SIG-M5 treated with dmso at 0.1 percent for 504 hours (cell line): ENCODE data around the gene FBN3.

Experiments used
- DNase-seq: peaks from one replicate; lab custom pipeline; 2025; ENCODE audit not compliant: unreplicated experiment; lab: John Stamatoyannopoulos, UW

Gene FBN3

DNA sequence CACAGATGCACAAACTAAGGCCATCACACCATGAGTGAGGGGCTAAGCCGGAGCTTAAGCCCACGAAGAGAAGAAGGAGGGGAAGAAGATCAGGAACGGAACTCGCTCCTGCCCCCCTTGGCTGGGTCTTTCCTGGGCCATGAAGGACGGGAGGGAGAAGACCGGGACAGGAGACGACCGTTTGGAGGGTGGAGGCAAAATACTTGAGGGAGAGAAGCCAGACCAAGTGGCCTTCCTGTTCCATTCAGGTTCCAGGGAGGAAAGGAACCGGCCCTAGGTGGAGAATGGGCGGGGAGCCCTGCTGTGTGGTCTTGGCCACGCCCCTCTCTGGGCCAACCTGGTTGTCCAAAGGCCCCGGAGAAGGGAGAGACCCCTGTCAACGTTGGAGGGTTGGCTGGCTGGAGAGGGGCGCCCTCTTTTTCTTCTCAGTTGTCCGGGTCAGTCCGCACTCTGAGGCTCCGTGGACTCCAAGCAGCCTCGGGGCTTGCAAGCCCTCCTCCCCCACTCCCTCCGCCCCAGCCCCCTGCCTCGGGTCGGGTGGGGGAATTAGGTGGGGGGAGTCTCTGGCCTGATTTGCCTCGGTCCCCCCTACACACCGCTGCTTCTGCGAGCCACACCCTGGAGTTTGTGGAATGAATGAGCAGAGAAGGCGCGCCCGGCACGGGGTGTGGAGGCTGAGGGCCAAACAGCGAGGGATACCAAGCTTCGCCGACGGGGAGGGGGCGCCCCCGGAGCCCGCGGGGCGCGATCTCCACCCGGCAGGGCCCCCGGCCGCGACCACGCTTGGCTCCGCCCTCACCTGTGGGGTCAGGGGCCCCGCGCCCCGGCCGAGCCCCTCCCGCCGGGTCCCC is 757 bp downstream of the FBN3 start:
- no peak for DNase-seq

DNA sequence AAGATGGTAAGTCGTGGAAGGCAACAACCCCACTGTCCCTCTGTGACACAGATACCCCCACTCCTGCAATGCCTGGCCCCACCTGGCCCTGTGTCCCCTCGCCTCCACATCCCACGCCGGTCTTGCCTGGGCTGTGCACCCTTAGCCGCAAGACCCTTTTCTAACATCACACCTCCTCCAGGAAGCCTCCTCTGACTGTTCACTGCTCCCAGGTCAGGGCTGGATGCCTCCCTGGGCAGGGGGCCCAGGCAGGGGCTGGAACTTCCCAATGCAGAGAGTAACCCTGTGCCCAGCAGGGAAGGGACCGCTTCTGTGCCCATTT is 1.3 kb downstream of the FBN3 start:
- no peak for DNase-seq

DNA sequence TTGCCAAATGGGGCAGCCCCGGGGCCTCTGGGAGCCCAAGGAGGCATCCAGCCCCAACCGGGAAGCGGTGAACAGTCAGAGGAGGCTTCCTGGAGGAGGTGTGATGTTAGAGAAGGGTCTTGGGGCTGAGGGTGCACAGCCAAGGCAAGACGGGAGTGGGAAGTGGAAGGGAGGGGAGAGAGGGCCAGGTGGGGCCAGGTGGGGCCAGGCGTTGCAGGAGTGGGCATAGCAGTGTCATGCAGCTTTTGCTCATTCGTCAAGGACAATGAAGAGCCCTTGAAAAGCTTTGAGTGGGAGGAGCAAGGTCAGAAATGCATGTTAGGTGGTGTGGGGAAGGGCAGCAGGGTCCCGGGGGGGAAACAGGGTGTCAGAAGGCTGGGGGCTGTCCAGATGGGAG is 1.8 kb downstream of the FBN3 start:
- no peak for DNase-seq

DNA sequence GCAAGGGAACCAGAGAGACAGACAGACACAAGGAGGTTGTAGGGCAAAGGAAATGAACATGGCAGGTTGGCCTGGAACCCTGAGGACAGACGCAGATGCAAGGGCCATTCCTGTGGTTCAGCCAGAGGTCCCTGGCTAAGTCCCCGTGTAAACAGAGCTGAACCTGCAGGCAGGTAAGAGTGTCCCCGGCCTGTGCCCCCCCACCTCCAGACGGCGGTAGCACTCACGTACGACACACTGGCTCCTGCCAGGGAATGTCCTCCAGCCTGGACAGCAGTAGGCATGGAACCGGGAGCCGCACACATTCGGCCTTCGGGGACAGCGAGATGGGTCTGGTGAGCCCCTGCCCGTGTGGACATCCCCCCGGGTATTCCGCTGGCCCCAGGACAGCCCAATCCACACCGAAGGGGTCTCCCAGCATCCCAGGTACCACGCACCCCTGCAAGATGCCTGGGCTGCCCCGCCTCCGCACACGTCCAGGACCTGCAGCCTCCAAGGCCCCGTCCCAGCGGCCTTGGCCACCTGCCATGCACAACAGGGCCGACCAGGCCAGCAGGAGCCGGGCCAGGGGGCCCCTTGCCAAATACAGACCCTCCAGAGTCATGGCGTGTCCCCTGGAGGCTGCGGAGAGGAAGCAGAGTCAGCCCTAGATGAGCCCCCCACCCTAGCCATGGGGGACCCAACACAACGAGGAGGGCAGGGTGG is 2.4 kb downstream of the FBN3 start:
- DNase-seq, result no peak

DNA sequence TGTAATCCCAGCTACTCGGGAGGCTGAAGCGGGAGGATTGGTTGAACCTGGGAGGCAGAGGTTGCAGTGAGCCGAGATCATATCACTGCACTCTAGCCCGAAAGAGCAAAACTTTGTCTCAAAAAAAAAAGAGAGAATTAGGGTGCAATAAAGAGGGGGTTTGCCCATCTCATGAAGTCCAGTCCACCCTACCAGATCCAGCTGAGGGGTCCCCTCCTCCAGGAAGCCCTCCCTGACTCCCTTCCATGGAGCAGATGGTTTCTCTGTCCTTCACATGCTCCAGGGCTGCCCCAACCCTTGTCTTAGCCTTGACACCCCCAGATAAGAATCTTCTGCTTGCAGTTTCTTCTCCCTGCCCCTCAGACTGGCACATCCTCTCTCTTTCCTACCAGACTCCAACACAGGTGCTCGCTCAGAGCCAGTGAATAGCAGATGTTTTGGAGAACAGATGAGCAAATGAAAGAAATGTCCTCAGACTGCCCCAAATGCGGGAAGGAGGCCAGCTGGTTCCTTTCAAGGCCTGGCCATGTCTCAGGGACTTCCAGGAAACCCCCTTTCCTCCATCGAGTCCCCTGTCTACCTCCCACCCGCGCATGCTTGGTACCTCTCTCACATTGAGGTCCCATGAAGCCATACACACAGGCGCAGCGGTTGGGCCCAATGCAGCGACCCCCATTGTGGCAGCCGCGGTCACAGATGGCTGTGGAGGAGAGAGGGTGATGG is 5.0 kb downstream of the FBN3 start:
- no peak for DNase-seq

DNA sequence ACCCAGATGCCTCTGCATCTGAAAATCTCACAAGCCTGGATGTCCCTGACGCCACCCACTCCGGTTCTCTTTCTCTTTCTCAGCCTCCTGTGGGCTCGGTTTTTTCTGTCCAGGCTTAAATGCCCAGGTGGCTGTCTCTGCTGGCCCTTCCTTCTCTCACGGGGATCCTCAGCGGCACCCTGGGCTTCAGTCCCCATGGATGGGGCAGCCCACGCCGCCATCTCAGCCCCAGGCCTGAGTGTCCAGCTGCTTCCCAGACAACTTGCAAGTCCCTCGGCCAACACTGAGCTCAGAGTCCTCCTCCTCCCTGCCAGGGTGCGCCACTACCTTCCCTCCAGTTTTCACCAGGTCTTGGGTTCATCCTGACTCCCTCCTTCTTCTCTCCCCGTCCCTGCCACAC is 6.4 kb downstream of the FBN3 start:
- DNase-seq, result no peak

DNA sequence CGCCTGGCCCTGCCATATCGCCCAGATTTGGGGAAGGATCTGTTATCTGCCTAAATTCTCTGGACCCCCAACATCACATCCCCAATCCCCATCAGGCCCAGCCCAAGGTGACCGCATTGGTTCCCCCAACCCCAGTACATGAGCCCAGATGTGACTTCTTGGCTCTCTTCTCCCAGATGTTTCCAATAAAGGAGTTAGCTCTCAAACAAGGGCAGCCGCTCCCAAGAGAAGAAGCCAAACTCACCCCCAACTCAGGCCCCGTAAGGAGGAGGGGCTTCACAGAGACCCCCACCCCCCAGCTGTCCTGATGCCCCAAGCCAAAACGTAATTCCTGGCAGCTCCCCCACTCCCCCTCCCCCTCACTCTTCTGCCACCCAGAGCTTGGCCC is 6.9 kb downstream of the FBN3 start:
- no peak for DNase-seq

DNA sequence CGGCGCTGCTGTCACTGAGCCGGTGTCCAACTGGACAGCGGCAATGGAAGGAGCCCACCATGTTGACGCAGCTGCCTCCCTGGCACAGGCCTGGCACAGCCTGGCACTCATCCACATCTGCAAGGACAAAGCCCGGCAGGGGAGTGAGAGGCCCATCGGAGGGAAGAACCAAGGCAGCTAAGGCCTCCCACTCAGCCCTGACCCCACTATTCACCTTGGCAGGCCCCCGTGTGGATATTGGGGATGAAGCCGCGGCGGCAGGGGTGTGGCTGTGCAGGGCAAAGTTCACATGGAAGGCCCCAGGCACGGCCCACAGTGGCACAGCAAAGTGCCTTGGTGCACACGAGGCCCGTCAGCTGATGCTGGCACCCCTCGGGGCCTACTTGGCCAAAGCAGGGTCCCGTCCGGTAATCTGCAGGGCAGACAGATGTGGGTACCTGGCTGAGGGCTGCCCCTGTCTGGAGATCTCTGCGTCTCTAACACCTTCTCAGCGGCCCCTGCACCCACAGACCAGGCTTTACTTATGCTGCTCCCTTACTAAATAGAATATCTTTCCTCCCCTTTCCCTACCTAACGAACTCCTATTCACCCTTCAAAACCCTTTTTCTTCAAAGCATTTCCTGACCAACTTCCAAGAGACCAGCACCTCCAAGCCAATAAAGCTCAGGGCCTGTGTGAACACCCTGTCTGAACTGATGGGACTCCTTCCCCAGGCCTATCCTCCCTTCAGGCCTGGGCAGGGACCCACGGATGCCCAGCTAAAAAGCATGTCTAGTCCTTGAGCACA is 7.5 kb downstream of the FBN3 start:
- no peak for DNase-seq

DNA sequence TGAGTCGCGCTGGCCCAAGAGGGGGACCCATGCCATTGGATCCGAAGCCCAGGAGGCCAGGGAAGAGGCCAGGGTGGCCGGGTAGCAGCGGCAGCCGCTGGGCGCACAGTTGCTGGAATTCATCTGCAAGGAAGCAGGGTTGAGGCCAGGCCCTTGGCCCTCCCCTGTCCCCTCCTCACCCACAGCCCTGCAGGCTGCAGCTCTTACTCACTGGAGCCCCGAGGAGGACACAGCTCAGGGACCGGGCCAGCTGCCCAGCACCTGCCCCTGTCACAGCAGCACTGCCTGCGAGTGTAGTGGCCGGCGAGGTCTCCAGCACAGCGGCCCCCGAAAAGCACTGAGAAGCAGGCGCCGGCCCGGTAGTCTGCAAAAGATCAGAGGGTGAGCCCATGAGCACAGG is 11.2 kb downstream of the FBN3 start:
- no peak for DNase-seq

DNA sequence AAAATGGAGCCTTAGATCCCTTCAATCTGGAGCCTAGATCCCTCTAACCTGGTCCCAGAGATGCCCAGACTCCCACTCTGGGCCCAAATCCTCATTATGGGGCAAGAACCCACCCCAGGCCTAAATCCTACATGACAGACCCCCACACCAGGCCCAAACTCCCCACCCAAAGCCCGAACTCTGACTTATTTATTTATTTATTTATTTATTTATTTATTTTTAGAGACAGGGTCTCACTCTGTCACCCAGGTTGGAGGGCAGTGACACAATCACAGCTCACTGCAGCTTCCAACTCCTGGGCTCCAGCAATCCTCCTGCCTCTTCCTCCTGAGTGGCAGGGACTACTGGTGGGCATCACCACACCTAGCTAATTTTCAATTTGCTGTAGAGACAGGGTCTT is 12.0 kb downstream of the FBN3 start:
- no peak for DNase-seq

DNA sequence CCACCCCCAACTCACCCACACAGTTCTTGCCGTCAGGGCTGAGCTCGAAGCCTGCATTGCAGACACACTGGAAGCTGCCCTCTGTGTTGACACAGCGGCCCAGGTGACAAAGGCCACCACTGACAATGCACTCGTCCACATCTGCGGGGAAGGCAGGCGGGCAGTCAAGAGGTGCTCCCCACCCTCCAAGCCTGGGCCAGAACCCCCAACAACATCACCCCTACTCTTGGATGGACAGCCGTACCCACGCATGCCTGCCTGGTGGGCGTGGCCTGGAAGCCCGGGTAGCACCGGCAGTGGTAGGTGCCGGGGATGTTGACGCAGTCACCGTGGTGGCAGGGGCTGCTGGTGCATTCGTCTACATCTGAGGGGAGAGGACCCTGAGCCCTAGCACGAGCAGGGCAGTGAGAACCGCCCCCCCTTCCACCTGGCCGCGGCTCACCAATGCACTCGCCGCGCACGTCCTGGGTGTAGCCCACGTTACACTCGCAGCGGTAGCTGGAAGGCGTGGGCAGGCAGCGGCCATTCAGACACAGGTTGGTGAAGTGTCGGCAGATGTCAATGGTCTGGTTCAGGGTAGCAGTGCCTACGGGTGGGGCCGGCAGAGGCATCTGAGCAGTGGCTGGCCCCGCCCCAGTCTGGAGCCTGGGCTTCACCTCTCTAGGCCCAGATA is 13.3 kb downstream of the FBN3 start:
- DNase-seq, result no peak

DNA sequence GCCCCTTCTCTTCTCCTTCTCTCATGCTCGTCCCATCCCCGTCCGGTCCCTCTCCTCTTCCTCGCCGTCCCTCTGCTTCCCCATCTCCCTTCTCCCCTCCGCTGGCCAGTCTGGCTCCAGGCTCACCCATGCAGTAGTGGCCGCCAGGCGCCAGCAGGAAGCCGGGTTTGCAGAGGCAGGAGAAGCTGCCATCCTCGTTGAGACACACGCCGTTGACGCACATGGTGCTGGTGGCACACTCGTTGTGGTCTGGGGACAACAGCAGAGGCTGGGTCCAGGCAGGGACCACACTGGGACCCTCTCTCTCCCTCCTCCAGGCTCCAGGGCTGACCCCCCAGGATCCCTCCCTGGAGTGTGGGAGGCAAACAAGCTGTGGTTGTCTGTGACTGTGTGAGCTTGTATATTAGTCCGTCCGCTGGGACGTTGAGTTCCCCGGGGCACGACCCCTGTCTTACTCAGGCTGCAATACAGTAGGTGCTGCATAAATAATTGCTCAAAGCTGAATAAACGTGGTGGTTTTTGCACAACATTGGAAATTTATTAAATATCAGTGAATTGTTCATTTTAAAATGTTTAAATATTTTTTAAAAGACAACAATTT is 16.4 kb downstream of the FBN3 start:
- no peak for DNase-seq

DNA sequence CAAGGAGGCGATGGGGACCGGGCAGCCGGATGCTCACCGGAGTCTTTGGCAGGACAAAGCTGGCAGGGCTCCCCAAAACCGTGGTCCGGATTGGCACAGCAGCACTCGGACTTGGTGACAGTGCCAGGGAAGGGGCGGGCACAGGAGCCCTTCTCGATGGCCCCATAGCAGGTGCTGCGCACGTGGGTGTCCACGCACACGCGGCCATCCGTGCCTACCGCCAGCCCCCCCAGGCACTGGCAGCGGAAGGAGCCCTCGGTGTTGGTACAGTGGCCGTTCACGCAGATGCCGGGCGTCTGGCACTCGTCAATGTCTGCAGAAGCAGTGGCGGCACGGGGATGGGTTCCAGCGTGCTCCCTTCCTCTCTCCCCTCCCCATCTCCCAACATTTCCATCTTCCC is 17.9 kb downstream of the FBN3 start:
- no peak for DNase-seq

DNA sequence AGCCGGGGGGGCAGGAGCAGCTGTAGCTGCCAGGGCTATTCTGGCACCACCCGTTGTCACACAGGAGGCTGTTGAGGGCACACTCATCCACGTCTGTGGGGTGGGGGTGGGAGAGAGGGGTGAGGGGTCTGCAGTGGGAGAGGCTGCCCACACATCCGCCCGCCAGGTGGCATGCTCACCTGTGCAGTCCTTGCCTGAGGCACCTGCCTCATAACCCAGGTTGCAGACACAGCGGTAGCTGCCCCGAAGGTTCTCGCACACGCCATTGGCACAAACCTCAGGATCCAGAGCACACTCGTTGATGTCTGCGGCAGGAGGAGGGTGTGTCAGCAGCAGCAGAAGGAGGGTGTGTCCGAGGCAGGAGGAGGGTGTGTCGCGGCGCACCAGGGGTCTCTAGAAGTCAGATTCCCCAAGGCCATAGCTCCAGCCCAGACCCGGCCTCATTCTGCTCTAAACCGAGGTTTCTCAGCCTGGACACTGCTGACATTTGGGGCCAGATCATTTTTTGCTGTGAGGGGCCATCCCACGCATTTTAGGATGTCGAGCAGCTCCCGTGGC is 20.3 kb downstream of the FBN3 start:
- DNase-seq, result no peak

DNA sequence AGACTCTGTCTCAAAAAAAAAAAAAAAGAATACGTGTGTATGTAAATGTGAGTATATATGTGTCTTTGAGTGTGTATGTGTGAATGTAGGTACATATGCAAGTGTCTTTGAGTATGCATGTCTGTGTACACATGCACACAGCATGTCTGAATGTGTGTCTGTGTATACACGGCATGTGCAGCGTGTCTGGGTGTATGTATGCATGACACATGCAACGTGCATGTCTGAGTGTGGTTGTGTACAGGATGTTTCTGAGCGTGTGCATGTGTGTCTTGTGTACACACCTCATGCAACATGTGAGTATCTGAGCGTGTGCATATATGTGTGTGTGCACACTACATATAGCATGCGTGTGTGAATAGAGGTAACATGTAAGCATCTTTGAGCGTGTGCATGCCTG is 20.8 kb downstream of the FBN3 start:
- no peak for DNase-seq

DNA sequence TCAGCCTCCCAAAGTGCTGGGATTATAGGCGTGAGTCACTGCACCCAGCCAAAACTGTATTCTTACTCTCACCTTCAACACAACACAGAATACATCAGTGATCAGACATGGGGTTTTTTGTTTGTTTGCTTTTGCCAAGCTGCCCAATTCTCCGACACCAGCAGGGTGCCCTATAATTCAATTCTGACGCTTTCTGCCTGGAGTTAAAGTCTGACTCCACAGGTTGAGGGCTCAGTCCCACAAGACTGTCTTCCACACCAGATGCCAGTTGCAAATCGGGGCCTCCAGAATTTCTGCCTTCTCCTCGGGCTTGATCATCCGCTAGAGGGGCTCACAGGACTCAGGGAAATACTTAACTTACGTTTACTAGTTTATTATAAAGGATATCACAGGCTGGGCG is 22.1 kb downstream of the FBN3 start:
- DNase-seq, result no peak

DNA sequence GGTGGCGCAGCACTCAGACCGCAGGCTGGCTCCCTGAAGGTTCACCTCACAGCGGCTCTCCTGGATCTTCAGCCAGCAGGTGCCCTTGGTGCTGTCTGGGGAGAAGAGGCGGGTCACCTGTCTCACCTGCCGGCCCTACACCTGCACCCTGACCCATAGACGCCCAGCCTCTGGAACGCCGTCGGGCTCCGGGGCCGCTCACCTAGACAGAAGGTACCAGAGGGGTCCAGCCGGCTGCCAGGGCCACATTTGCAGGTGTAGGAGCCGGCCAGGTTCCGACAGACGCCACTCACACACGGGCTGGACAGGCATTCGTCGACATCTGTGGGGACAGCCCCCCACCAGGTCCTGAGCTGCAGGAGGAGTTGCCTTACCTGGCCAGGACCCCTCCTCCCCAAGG is 22.9 kb downstream of the FBN3 start:
- DNase-seq, result no peak

DNA sequence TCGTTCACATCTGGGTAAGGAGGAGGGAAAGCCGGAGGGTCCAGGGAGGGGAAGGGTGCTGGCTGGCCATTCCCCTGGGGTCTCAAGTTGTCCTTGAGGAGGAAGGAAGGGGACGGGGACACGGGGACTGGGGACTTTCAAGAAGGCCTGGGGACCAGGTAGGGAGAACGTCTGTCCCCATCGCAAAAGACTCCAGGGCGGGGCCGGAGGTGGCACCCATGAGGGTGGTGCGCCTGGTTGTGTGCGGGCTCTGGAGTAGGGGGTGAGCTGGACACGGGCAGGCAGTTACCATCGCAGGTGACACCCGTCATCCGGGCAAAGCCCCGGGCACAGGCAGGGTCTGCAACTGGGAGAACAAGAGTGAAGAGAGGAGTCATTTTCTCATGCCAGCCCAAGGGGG is 23.4 kb downstream of the FBN3 start:
- no peak for DNase-seq

DNA sequence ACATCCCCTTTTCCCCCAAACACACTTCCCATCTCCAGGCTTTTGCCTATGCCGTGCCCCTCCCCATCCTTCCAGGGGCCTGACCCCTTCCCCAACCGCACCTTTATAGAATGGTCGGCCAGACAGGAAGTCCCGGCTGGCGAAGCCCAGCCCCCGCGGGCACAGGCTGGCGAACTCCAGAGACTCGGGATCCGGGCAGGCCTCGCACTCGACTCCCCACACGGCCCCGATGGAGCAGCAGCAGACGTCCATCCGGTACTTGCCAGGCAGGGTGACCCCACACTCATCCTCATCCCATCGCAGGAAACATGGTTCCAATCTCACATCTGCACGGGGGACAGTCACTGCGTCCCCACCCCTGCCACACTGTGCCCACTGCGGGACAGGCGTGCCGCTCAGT is 25.7 kb downstream of the FBN3 start:
- DNase-seq, result no peak
